ENCODE measurements around the gene LRSAM1.

GRCh38 chr9:127531676-127532075 is 80.4 kb downstream of the LRSAM1 start:
- TF ChIP-seq, protein P1, sequence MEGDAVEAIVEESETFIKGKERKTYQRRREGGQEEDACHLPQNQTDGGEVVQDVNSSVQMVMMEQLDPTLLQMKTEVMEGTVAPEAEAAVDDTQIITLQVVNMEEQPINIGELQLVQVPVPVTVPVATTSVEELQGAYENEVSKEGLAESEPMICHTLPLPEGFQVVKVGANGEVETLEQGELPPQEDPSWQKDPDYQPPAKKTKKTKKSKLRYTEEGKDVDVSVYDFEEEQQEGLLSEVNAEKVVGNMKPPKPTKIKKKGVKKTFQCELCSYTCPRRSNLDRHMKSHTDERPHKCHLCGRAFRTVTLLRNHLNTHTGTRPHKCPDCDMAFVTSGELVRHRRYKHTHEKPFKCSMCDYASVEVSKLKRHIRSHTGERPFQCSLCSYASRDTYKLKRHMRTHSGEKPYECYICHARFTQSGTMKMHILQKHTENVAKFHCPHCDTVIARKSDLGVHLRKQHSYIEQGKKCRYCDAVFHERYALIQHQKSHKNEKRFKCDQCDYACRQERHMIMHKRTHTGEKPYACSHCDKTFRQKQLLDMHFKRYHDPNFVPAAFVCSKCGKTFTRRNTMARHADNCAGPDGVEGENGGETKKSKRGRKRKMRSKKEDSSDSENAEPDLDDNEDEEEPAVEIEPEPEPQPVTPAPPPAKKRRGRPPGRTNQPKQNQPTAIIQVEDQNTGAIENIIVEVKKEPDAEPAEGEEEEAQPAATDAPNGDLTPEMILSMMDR (IDR thresholded peaks at IDR 0.05; ENCODE audit: borderline replicate concordance, extremely low read depth, low read length, poor library complexity, severe bottlenecking): no peak
- no peak for TF ChIP-seq EZH2 (IDR thresholded peaks at IDR 0.05; ENCODE audit: borderline replicate concordance, low read depth, low read length, severe bottlenecking)

Measured in DND-41 (cell line).